ENCODE measurements around the gene SIAH3.

SIAH3 gene

GRCh38 chr13:45786293-45786920, 65.1 kb downstream of the SIAH3 start:
- no peak overlapping the region for H3K4me3 ChIP-seq (ENCODE audit: low read depth, low read length)
- peaks cover 5% of the 10 kb centered on the region for H3K4me1 ChIP-seq
- H3K36me3 ChIP-seq, result no peaks in the 10 kb centered on the region
- H3K27me3 ChIP-seq, result peaks cover 17% of the 10 kb centered on the region
- TF ChIP-seq CTCF (IDR thresholded peaks at IDR 0.05; ENCODE audit: low read depth, low read length), result no peak
- no peak for DNase-seq
- no peaks in the 10 kb centered on the region for H3K9me3 ChIP-seq

- no peaks in the 10 kb centered on the region for H3K9me3 ChIP-seq
- H3K27me3 ChIP-seq, result peaks cover 17% of the 10 kb centered on the region
- TF ChIP-seq CTCF (IDR thresholded peaks at IDR 0.05; ENCODE audit: low read depth, low read length), result no peak
- H3K4me3 ChIP-seq (ENCODE audit: low read depth, low read length), result no peak overlapping the region
- DNase-seq, result no peak
- no peaks in the 10 kb centered on the region for H3K36me3 ChIP-seq
- H3K4me1 ChIP-seq, result peaks cover 11% of the 10 kb centered on the region
Measured at GRCh38 chr13:45784755-45785675, 66.5 kb downstream of the SIAH3 start.

- H3K4me1 ChIP-seq, result peaks cover 11% of the 10 kb centered on the region
- no peaks in the 10 kb centered on the region for H3K9me3 ChIP-seq
- H3K36me3 ChIP-seq, result no peaks in the 10 kb centered on the region
- H3K4me3 ChIP-seq (ENCODE audit: low read depth, low read length), result no peak overlapping the region
- no peak for TF ChIP-seq CTCF (IDR thresholded peaks at IDR 0.05; ENCODE audit: low read depth, low read length)
- DNase-seq, result no peak
- H3K27me3 ChIP-seq, result peaks cover 24% of the 10 kb centered on the region
Measured at GRCh38 chr13:45783346-45784043, 68.1 kb downstream of the SIAH3 start.

- H3K4me3 ChIP-seq (ENCODE audit: low read depth, low read length), result no peak overlapping the region
- TF ChIP-seq CTCF (IDR thresholded peaks at IDR 0.05; ENCODE audit: low read depth, low read length), result no peak
- no peak for DNase-seq
- peaks cover 11% of the 10 kb centered on the region for H3K4me1 ChIP-seq
- no peaks in the 10 kb centered on the region for H3K9me3 ChIP-seq
- no peaks in the 10 kb centered on the region for H3K36me3 ChIP-seq
- peaks cover 31% of the 10 kb centered on the region for H3K27me3 ChIP-seq
Measured at GRCh38 chr13:45782327-45783045, 69.1 kb downstream of the SIAH3 start.

- peak; percentile 97 for DNase-seq
- H3K27me3 ChIP-seq, result peaks cover 33% of the 10 kb centered on the region
- no peaks in the 10 kb centered on the region for H3K9me3 ChIP-seq
- peaks cover 11% of the 10 kb centered on the region for H3K4me1 ChIP-seq
- no peak overlapping the region for H3K4me3 ChIP-seq (ENCODE audit: low read depth, low read length)
- no peak for TF ChIP-seq CTCF (IDR thresholded peaks at IDR 0.05; ENCODE audit: low read depth, low read length)
- H3K36me3 ChIP-seq, result no peaks in the 10 kb centered on the region
Measured at GRCh38 chr13:45781553-45782326, 69.8 kb downstream of the SIAH3 start.

All from BE2C (cell line).